Measurements from ENCODE around the gene NRTN. TPM values are rescaled to one million over a fixed set of nuclear protein-coding genes. Genes with fewer than 3 reads are reported as not detected.
A peak's percentile ranks its signal among the peaks of the same experiment; 100 is the strongest.
"Not testable (repeated sequence)": the region's sequence is repeated elsewhere in the genome, so short reads cannot be mapped to it uniquely, and the experiment has no call there.

The NRTN gene
- total RNA-seq, 2 experiments from 2014 or later: 0.49 to 3.2 TPM

GRCh38 chr19:5867201-5868136 is 62.6 kb downstream of the NRTN start:
- no peak overlapping the region for H3K4me3 ChIP-seq (ENCODE audit: low read depth, low read length, poor library complexity, severe bottlenecking)
- no peak overlapping the region for H3K27ac ChIP-seq (ENCODE audit: low read depth, low read length, poor library complexity, severe bottlenecking)
- TF ChIP-seq, protein P1, sequence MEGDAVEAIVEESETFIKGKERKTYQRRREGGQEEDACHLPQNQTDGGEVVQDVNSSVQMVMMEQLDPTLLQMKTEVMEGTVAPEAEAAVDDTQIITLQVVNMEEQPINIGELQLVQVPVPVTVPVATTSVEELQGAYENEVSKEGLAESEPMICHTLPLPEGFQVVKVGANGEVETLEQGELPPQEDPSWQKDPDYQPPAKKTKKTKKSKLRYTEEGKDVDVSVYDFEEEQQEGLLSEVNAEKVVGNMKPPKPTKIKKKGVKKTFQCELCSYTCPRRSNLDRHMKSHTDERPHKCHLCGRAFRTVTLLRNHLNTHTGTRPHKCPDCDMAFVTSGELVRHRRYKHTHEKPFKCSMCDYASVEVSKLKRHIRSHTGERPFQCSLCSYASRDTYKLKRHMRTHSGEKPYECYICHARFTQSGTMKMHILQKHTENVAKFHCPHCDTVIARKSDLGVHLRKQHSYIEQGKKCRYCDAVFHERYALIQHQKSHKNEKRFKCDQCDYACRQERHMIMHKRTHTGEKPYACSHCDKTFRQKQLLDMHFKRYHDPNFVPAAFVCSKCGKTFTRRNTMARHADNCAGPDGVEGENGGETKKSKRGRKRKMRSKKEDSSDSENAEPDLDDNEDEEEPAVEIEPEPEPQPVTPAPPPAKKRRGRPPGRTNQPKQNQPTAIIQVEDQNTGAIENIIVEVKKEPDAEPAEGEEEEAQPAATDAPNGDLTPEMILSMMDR (conservative IDR thresholded peaks at IDR 0.05; ENCODE audit: low read length): no peak
- TF ChIP-seq EZH2phosphoT487 (IDR thresholded peaks at IDR 0.05; ENCODE audit: borderline replicate concordance, low read depth, low read length): no peak
- DNase-seq (ENCODE audit: low spot score): no peak
- H3K9me2 ChIP-seq (ENCODE audit: insufficient read depth, low read length): no peaks in the 10 kb centered on the region
- ChIA-PET POLR2A (no interaction called here), CTCF (ENCODE audit: unreplicated experiment) (no interaction called here)
- no TSS peak for BruUV-seq (replicated peaks)
- H3K9me3 ChIP-seq (ENCODE audit: low read length): no peaks in the 10 kb centered on the region
- no peaks in the 10 kb centered on the region for H3K36me3 ChIP-seq (ENCODE audit: insufficient read depth, low read length)
- intact Hi-C loops (cut with micrococcal nuclease; ENCODE audit: unreplicated experiment): no loop called here
- H3K4me2 ChIP-seq (ENCODE audit: low read length): no peak overlapping the region
- no peaks in the 10 kb centered on the region for H3K79me2 ChIP-seq (ENCODE audit: insufficient read depth, low read depth, low read length)
- H4K20me1 ChIP-seq (ENCODE audit: insufficient read depth, low read length): no peaks in the 10 kb centered on the region
- H3K4me1 ChIP-seq (ENCODE audit: insufficient read depth, low read length, poor library complexity, severe bottlenecking): peaks cover 8% of the 10 kb centered on the region
- H2AFZ ChIP-seq (ENCODE audit: low read length): peak overlapping the region; percentile 46

- ChIA-PET CTCF (ENCODE audit: unreplicated experiment) (no interaction called here), POLR2A (interaction anchor here (0.6 kb wide), 2 partner anchors 18 to 183 kb away, joined by 3 to 4 read pairs; no protein-coding TSS in a partner anchor)
- H3K36me3 ChIP-seq (ENCODE audit: insufficient read depth, low read length): no peaks in the 10 kb centered on the region
- H2AFZ ChIP-seq (ENCODE audit: low read length): no peak overlapping the region
- no peak for DNase-seq (ENCODE audit: low spot score)
- no peaks in the 10 kb centered on the region for H3K9me3 ChIP-seq (ENCODE audit: low read length)
- no peak overlapping the region for H3K4me2 ChIP-seq (ENCODE audit: low read length)
- TF ChIP-seq, protein P1 (conservative IDR thresholded peaks at IDR 0.05; ENCODE audit: low read length): no peak
- TF ChIP-seq EZH2phosphoT487 (IDR thresholded peaks at IDR 0.05; ENCODE audit: borderline replicate concordance, low read depth, low read length): no peak
- no TSS peak for BruUV-seq (replicated peaks)
- no peaks in the 10 kb centered on the region for H3K9me2 ChIP-seq (ENCODE audit: insufficient read depth, low read length)
- H3K4me1 ChIP-seq (ENCODE audit: insufficient read depth, low read length, poor library complexity, severe bottlenecking): peaks cover 8% of the 10 kb centered on the region
- no peak overlapping the region for H3K27ac ChIP-seq (ENCODE audit: low read depth, low read length, poor library complexity, severe bottlenecking)
- no peaks in the 10 kb centered on the region for H4K20me1 ChIP-seq (ENCODE audit: insufficient read depth, low read length)
- H3K4me3 ChIP-seq (ENCODE audit: low read depth, low read length, poor library complexity, severe bottlenecking): no peak overlapping the region
- intact Hi-C loops (cut with micrococcal nuclease; ENCODE audit: unreplicated experiment): no loop called here
- H3K79me2 ChIP-seq (ENCODE audit: insufficient read depth, low read depth, low read length): no peaks in the 10 kb centered on the region
Observed at GRCh38 chr19:5870986-5871394, 66.1 kb downstream of the NRTN start.

DNA sequence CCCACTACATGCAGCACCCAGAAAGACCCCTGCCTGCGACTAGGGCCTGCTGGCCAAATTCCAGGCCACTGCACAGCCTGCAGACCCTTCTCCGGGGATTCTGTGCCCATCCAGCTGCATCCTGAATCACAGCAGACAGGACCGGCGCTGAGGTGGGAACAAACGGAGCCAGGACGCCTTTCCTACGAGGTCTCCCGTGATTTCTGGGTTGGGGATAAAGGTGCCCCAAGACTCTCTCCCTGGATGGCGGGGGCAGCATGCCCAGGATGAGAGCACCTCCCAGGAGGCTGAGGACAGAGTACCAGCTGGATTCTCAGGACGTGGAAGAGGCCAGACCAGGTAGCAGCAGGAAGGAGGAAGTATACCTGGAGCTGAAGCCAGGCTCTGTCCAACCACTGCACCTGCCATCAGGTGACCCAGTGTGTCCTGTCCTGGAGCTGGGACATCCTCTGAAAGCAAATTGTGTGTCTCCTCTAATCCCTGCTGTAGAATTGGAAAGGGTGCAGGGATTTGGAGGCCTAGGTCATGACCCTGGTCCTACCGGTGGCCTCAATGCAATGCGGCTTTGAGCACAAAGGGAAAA is 68.8 kb downstream of the NRTN start:
- no TSS peak for BruUV-seq (replicated peaks)
- ChIA-PET POLR2A (no interaction called here), CTCF (ENCODE audit: unreplicated experiment) (no interaction called here)
- Histone ChIP-seq H2AFZ (ENCODE audit: low read length) (no peak overlapping the region), H3K4me3 (ENCODE audit: low read depth, low read length, poor library complexity, severe bottlenecking) (no peak overlapping the region), H3K4me1 (ENCODE audit: insufficient read depth, low read length, poor library complexity, severe bottlenecking) (no peaks in the 10 kb centered on the region), H3K4me2 (ENCODE audit: low read length) (no peak overlapping the region), H3K36me3 (ENCODE audit: insufficient read depth, low read length) (no peaks in the 10 kb centered on the region), H3K79me2 (ENCODE audit: insufficient read depth, low read depth, low read length) (no peaks in the 10 kb centered on the region), H3K27ac (ENCODE audit: low read depth, low read length, poor library complexity, severe bottlenecking) (no peak overlapping the region), H4K20me1 (ENCODE audit: insufficient read depth, low read length) (no peaks in the 10 kb centered on the region), H3K9me3 (ENCODE audit: low read length) (no peaks in the 10 kb centered on the region), H3K9me2 (ENCODE audit: insufficient read depth, low read length) (no peaks in the 10 kb centered on the region)
- no peak for DNase-seq (ENCODE audit: low spot score)
- TF ChIP-seq, protein P1 (conservative IDR thresholded peaks at IDR 0.05; ENCODE audit: low read length): no peak
- no peak for TF ChIP-seq EZH2phosphoT487 (IDR thresholded peaks at IDR 0.05; ENCODE audit: borderline replicate concordance, low read depth, low read length)
- intact Hi-C loops (cut with micrococcal nuclease; ENCODE audit: unreplicated experiment): no loop called here

GRCh38 chr19:5874496-5874895 is 69.6 kb downstream of the NRTN start:
- H4K20me1 ChIP-seq (ENCODE audit: insufficient read depth, low read length); H3K9me3 ChIP-seq (ENCODE audit: low read length); DNase-seq (ENCODE audit: low spot score); H3K36me3 ChIP-seq (ENCODE audit: insufficient read depth, low read length); CTCF ChIA-PET (ENCODE audit: unreplicated experiment); H3K79me2 ChIP-seq (ENCODE audit: insufficient read depth, low read depth, low read length); H3K4me1 ChIP-seq (ENCODE audit: insufficient read depth, low read length, poor library complexity, severe bottlenecking); H3K4me3 ChIP-seq (ENCODE audit: low read depth, low read length, poor library complexity, severe bottlenecking); H3K9me2 ChIP-seq (ENCODE audit: insufficient read depth, low read length); BruUV-seq (replicated peaks); H2AFZ ChIP-seq (ENCODE audit: low read length); H3K4me2 ChIP-seq (ENCODE audit: low read length); intact Hi-C loops (cut with micrococcal nuclease; ENCODE audit: unreplicated experiment); H3K27ac ChIP-seq (ENCODE audit: low read depth, low read length, poor library complexity, severe bottlenecking): not testable (repeated sequence)
- POLR2A ChIA-PET: interaction anchor here (0.6 kb wide), 1 partner anchor 35 kb away, joined by 4 read pairs; no protein-coding TSS in a partner anchor
